Activated effector memory CD4-positive, alpha-beta T cell treated with anti-CD3 and anti-CD28 coated beads, Interleukin-2, amount 50 U/mL, for 16 hours (primary cell): Measurements from ENCODE around the gene CHCHD10.

ENCODE experiments used
- DNase-seq: peaks from one replicate; pipeline ENCODE4 v3.0.0-alpha.2; 2020

The CHCHD10 gene

GRCh38 chr22:23772315-23772648 is 4.5 kb upstream of the CHCHD10 start:
- no peak for DNase-seq

DNA sequence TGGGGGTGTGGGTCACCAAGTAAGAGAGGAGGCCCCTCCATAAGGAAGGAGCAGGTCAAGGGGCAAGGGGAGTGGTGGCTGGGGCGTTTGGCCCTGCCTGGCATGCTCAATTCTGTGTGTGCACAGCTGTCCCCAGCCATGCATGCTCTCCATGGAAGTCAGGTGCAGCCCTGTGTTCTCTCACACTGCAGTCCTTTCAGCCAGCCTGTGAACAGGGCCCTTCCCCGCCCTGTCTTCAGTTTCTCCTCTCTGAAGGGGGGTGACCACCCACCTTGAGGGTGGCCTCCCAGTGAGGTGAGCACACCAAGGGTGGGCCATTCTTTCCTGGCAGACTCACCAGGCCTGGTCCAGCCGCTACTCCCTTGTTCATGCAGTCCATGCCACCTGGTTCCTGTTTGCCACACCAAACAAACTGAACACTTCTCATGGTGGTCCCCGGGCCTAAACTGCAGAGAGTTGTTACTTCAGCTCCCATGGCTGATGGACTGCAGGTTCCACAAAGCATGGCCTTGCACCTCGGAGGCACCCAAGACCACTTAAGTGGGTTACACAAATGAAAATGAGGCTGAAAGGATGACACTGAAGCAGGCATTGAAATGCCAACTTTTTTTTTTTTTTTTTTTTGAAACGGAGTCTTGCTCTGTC is 1.7 kb upstream of the CHCHD10 start:
- DNase-seq: no peak

DNA sequence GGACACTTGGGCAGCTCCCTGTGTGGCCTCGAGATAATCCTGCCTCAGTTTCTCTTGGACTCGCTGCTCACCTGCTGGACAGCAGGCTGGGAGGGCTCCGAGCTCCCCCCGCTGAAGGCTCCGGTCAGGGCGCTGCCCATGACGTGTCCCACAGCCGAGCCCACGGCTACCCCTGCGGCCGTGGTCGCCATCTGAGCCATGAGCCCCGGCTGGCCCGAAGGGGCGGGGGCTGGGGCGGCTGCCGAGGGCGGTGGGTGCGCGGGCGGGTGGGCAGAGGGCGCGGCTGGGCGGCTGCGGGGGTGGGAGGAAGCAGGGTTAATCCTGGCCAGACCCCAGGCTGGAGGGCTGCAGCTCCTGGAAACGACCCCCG is 484 bp downstream of the CHCHD10 start:
- DNase-seq: no peak

- no peak for DNase-seq
Observed at GRCh38 chr22:23764899-23765881, 2.6 kb downstream of the CHCHD10 start.

DNA sequence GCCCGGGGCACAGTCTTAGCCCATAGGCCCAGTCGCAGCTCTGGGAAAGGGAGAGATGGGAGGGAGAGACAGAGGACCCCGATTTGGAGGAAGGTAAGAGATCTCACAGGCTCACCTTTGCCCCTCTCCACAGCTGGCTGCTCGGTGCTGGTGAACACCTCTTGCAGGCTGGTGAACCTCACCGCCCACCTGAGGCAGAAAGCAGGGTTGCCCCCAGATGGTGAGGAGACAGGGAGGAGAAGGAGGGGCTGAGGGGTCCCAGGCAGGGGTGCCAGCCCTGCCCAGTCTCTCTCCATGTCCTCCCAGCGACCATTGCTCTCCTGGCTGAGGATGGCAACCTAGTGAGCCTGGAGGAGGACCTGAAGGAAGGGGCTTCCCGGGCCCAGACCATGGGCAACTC is 3.8 kb downstream of the CHCHD10 start:
- no peak for DNase-seq

- DNase-seq: peak; percentile 82
Observed at GRCh38 chr22:23763579-23763945, 4.2 kb downstream of the CHCHD10 start.

DNA sequence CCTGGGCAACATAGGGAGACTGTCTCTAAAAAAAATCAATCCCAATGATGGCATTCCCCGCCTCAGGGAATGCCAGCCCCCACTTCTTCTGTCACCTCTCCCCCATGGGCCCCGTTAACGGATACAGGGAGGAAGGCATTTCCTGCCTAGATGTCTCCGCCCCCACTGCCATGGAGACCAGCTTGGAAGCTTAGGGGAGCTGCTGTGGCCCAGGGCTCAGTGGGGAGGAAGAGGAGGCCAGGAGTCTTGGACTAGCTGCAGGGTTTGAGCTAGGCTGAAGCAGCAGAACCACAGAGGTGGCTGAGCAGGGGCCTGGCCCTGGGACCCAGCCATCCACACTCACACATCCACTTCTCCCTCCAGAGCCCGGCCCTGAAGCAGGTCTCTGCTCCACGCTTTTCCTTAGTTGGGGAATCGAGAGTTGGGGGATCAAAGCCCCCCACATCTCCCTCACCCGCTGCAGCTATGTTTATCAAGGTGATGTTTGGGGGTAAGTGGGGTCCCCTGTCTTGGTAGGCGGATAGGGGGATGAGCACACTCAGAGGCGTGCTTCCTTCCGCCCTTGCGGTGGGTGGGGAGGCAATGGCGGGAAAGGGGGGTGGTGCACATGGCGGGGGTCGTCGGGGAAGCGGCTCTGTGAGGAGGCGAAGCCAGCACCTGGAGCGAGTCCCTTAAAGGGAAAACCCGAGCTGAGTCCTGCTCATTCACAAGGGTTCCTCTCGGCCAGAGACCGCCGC is 4.8 kb downstream of the CHCHD10 start, which contains the start of gene C22orf15:
Gene C22orf15 (plus strand): TSS at position 149 of the 737 bp plus-strand sequence. CDS start 317 bp downstream, at position 466.
- no peak for DNase-seq

GRCh38 chr22:23760056-23760455 is 7.7 kb downstream of the CHCHD10 start:
- DNase-seq: no peak

DNA sequence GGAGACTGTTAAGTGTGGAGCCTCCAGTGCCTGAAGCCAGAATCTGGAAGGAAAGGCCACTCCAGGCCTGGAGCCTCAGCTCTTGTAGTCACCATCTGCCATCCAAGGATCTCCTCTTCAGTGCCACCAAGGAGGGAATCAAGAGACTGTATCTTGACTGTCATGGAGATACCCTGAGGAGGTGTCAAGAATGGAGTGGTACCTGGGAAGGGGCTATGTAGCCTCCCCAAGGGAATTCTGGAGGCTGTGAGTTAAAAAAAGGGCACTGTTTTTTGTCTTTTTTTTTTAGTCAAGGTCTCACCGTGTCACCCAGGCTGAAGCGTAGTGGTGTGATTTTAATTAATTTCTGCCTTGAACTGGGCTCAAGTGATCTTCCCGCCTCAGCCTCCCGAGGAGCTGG is 8.2 kb downstream of the CHCHD10 start:
- no peak for DNase-seq

GRCh38 chr22:23756891-23757290 is 10.9 kb downstream of the CHCHD10 start:
- no peak for DNase-seq

GRCh38 chr22:23755711-23756110 is 12.1 kb downstream of the CHCHD10 start:
- no peak for DNase-seq

DNA sequence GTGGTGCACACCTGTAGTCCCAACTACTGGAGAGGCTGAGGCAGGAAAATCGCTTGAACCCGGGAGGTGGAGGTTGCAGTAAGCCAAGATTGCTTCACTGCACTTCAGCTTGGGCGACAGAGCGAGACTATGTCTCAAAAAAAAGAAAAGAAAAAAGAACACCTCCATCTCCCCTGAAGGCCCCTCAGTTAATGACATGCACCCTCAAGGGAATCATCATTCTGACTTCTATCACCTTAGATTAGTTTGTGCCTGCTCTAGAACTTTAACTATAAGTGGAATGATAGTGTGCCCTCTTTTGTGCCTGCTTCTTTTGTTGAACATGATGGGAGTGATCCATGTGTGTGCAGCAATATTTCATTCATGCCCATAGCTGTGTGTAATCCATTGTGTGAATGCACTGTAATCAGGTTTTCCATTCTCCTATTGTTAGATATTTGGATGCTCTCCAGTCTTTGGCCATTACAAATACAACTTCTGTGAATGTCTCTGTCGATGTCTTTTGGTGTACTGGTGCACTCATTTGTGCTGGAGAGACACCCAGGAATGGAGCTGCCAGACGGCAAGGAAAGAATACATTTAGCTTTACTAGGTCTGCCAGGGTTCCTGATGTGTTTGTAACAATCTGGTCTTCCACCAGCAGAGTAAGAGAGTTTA is 12.7 kb downstream of the CHCHD10 start:
- DNase-seq: no peak

DNA sequence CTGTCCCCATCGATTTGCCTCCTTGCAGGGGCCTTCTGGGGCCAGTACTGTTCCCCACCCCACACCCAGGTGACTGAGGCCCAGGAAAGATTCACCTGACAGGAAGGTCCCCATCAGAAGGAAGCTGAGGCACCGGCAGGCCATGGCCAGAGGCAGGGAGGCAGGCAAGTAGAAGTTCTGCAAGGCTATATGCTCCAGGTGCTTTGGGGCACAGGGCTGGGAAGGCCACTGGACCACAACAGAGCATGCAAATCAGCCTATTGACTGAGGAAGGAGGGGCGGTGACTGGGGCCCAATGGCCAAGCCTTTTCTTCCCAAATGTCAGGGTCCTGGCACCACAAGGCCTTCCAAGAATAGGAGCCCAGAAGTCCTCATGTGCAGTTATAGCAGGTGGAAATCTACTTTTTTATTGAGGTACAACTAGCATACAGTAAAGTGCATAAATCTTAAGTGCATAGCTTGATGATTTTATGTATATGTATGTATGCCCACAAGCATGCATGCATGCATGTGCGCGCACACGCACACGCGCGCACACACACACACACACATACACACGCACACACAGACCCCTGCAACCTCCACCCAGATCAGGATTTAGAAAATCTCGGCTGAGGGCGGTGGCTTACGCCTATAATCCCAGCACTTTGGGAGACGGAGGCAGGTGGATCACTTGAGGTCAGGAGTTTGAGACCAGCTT is 13.4 kb downstream of the CHCHD10 start, which contains the start of gene VPREB3:
Gene VPREB3 (minus strand): TSS at position 206 of the 700 bp plus-strand sequence. CDS start 62 bp downstream, at position 144.
- no peak for DNase-seq

GRCh38 chr22:23753385-23753784 is 14.4 kb downstream of the CHCHD10 start:
- no peak for DNase-seq

- no peak for DNase-seq
Observed at GRCh38 chr22:23752750-23753149, 15.0 kb downstream of the CHCHD10 start.

GRCh38 chr22:23752090-23752691 is 15.6 kb downstream of the CHCHD10 start:
- DNase-seq: no peak

- no peak for DNase-seq
Observed at GRCh38 chr22:23751441-23751996, 16.3 kb downstream of the CHCHD10 start.

GRCh38 chr22:23750714-23751440 is 16.9 kb downstream of the CHCHD10 start, which contains the start of gene ZNF70:
TSS of gene ZNF70 (minus strand) at chr22:23751112. CDS start at chr22:23745140, 5,972 bp downstream.
- peak; percentile 93 for DNase-seq

DNA sequence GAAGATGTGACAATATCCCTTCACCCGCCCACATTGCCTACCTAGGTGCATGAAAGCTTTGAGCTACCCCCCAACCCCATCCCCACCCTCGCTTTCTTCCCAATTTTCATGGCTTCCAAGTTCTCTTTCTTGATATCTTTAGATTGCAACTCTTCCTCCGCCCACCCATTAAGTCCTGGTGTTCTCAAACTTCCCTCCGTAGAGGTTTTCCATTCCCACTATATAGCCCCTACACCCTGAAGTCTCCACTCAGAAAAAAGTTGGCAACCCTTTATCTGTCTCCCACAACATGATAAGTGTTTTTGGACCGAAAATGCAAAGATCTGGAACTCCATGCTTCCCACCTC is 17.4 kb downstream of the CHCHD10 start:
- no peak for DNase-seq

DNA sequence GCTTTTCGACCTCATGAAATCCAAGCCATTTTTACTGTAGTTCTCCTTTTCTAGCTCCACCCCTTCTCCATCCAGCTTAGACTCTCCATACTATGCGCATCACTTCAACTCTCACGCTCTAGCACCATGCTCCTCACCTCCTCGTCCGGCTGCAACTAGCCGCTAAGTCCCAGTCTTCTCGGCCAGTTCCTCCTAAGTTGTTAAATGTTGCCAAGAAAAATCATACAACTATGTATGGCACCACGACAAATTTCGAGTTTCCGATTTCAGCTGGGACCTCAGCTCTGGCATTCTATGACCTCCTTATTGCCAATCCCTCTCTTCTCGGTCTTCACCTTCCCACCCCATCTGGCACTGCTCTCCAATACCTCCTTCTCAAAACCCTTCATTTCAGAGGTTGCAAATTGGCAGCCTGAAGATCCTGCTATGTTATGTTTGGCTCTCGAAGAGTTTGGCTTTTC is 17.9 kb downstream of the CHCHD10 start:
- no peak for DNase-seq

GRCh38 chr22:23745791-23746190 is 22.0 kb downstream of the CHCHD10 start:
- DNase-seq: no peak
